Uterus (tissue), 4 donors: ENCODE results near the gene FAM168A. TPM values are rescaled to one million over a fixed set of nuclear protein-coding genes. Genes with fewer than 3 reads are reported as not detected.
A peak's percentile ranks its signal among the peaks of the same experiment; 100 is the strongest.

Source experiments
- DNase-seq, 2 donors: peaks; one replicate each; pipeline ENCODE4 v3.0.0-alpha.2; 2019 to 2020
- H3K27ac ChIP-seq, 2 donors: fragments of 200-600 bp; sonication (generic); 1 replicate in 1 of 2; 2 replicates in 1 of 2; pipeline ENCODE4 v1.5.1; 2016 to 2018
- H3K27me3 ChIP-seq, 2 donors: fragments of 200-600 bp; sonication (generic); one replicate each; pipeline ENCODE4 v1.5.1; 2018 to 2019; ENCODE audit warnings: control low read depth in 1 of 2
- H3K36me3 ChIP-seq, 2 donors: fragments of 200-600 bp; sonication (generic); one replicate each; pipeline ENCODE4 v1.5.1; 2019; ENCODE audit warnings: control low read depth in 1 of 2
- H3K4me1 ChIP-seq, 2 donors: fragments of 200-600 bp; sonication (generic); one replicate each; pipeline ENCODE4 v1.5.1; 2018 to 2019; ENCODE audit warnings: control low read depth in 1 of 2
- H3K4me3 ChIP-seq, 2 donors: fragments of 200-600 bp; sonication (generic); 1 replicate in 1 of 2; 2 replicates in 1 of 2; pipeline ENCODE4 v1.5.1; 2018 to 2019; ENCODE audit warnings: mild to moderate bottlenecking in 1 of 2
- H3K9me3 ChIP-seq, 2 donors: fragments of 200-600 bp; sonication (generic); one replicate each; pipeline ENCODE4 v1.5.1; 2019; ENCODE audit warnings: control low read depth in 1 of 2
- CTCF ChIP-seq, 4 experiments: fragments of 200-600 bp in 2 of 4; fragments of 450-650 bp in 2 of 4; sonication (generic) in 2 of 4; IDR thresholded peaks; one replicate each; pipeline ENCODE4 v1.5.1; 2016 to 2019; ENCODE audit warnings: antibody characterized with exemption in 4 of 4, mild to moderate bottlenecking in 2 of 4, moderate library complexity in 1 of 4
- POLR2A ChIP-seq, 2 donors: fragments of 450-650 bp; IDR thresholded peaks; one replicate each; pipeline ENCODE4 v1.6.1; 2016; ENCODE audit warnings: antibody characterized with exemption in 2 of 2, mild to moderate bottlenecking in 1 of 2, moderate library complexity in 1 of 2
- intact Hi-C: fragments of 100-400 bp; cut with DNase I; formaldehyde crosslinking; loops from one replicate; pipeline ENCODE4 v1.15.1; 2023; ENCODE audit warnings: low total_unique reads
- total RNA-seq, 4 donors: library from RNA; depleted of rRNA in 3 of 4; stranded (reverse); fragments of >200 nt in 3 of 4; gene quantifications; one replicate each; pipeline versions ENCODE4 v1.1.0 to v1.2.4, GENCODE V29; 2014 to 2023
- donor health status: DM: yes; HTN: yes; CAD: no.

Gene FAM168A
- total RNA-seq, 4 donors from 2014 or later: 7.9 to 50.3 (median 25.8) TPM

- no peaks in the 10 kb centered on the region for H3K36me3 ChIP-seq
- H3K27me3 ChIP-seq: peaks cover 0 to 3% of the 10 kb centered on the region in 2 donors
- H3K4me1 ChIP-seq: no peaks in the 10 kb centered on the region
- DNase-seq: no peak
- TF ChIP-seq CTCF (IDR thresholded peaks at IDR 0.05) (no peak), POLR2A (IDR thresholded peaks at IDR 0.05) (no peak)
- intact Hi-C loops: no loop called here
- H3K9me3 ChIP-seq: no peaks in the 10 kb centered on the region
- H3K4me3 ChIP-seq: no peak overlapping the region
- H3K27ac ChIP-seq: no peak overlapping the region
Observed at GRCh38 chr11:73622926-73623593, 25.1 kb upstream of the FAM168A start.

- TF ChIP-seq CTCF (IDR thresholded peaks at IDR 0.05) (no peak), POLR2A (IDR thresholded peaks at IDR 0.05) (no peak)
- Histone ChIP-seq H3K4me3 (no peak overlapping the region), H3K36me3 (no peaks in the 10 kb centered on the region), H3K27me3 (no peaks in the 10 kb centered on the region), H3K27ac (no peak overlapping the region), H3K4me1 (no peaks in the 10 kb centered on the region), H3K9me3 (no peaks in the 10 kb centered on the region)
- intact Hi-C loops: no loop called here
- no peak for DNase-seq
Observed at GRCh38 chr11:73614591-73614990, 16.7 kb upstream of the FAM168A start.

DNA sequence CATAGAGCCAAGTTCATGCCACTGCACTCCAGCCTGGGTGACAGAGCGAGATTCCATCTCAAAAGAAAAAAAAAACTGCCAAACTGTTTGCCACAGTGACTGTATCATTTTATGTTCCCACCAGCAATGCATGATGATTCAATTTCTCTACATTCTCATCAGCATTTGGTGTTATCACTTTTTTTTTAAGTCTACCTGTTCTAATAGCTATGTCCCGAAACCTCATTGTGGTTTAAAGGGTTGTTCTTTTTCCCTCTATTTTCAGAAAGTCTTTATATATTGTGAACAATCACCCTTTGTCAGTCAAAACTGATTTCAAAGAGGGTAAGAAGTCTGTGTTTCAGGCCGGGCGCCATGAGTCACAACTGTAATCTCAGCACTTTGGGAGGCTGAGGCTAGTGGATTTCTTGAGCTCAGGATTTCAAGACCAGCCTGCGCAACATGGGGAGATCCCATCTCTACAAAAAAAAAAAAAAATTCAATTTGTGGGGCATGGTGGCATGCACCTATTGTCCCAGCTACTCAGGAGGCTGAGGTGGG lies 14.8 kb upstream of the FAM168A start:
- Histone ChIP-seq H3K9me3 (no peaks in the 10 kb centered on the region), H3K4me1 (no peaks in the 10 kb centered on the region), H3K27me3 (no peaks in the 10 kb centered on the region), H3K4me3 (no peak overlapping the region), H3K36me3 (no peaks in the 10 kb centered on the region), H3K27ac (no peak overlapping the region)
- no peak for DNase-seq
- intact Hi-C loops: no loop called here
- TF ChIP-seq CTCF (IDR thresholded peaks at IDR 0.05) (no peak), POLR2A (IDR thresholded peaks at IDR 0.05) (no peak)

DNA sequence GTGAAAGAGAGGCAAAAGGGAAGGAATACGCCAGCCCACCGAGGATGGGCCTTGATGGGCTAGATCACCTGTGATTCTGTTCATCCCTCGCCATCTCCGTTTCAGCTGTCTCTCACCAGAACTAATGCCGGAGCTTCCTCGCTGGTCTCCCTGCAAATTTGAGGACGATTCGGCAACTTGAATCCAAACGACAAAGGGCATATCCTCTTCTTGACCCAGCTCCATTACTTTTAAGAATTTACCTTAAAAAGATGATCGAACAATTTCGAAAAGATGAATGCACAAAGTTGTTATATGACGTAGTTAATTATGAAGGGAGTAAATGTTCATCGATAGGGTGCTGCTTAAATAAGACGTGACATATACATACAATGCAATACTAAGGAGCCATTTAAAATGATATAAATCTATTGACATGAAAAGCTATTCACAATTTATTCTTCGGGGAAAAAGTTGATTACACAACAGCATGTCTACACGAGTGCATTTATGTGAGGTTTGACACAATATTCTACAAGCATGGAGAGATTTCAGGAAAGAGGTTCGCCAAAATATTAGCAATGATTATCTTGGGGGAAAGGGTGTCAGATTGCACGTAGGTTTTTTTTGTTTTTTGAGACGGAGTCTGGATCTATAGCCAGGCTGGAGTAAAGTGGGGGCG lies 937 bp upstream of the FAM168A start:
- Histone ChIP-seq H3K4me3 (peak overlapping the region; percentile 97 to 100), H3K36me3 (no peaks in the 10 kb centered on the region), H3K4me1 (peaks cover 6% of the 10 kb centered on the region in 2 donors), H3K9me3 (no peaks in the 10 kb centered on the region), H3K27me3 (no peaks in the 10 kb centered on the region), H3K27ac (peak overlapping the region; percentile 82 to 92)
- intact Hi-C loops: no loop called here
- DNase-seq: no peak
- TF ChIP-seq CTCF (IDR thresholded peaks at IDR 0.05): peak in 1 of 4 experiments; percentile 5
- no peak for TF ChIP-seq POLR2A (IDR thresholded peaks at IDR 0.05)

DNA sequence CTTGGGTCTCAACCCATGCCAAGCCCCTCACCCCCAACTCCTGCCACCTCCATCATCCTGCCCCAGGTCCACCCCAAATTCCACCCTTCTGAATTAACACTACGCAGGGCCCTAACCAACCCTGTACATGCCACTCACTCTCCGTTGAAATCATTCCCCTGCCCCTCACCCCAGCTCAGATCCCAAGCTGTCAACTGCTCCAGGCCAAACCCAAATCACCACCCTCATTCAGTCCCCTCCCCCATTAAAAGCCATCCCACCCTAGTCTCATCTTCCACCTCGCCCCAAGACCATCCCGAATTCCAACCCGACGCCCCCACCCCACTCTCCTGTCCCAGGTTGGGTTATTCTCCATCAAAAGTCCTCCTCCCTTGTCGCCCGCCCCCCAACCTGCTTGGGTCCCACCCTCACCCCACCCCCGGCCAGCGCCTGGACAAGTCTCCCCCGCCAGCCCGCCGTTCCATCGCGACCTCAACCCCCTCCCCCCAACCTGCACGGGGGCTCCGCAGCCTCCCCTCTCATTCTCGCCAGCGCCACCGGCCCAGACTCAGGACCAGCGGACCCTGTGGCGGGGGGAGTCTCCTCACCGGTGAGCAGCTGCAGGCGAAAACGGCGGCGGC lies 466 bp downstream of the FAM168A start:
- intact Hi-C loops: no loop called here
- Histone ChIP-seq H3K27me3 (no peaks in the 10 kb centered on the region), H3K9me3 (no peaks in the 10 kb centered on the region), H3K27ac (peak overlapping the region; percentile 82 to 92), H3K36me3 (no peaks in the 10 kb centered on the region), H3K4me1 (peaks cover 6% of the 10 kb centered on the region in 2 donors), H3K4me3 (peak overlapping the region; percentile 97 to 100)
- no peak for TF ChIP-seq CTCF (IDR thresholded peaks at IDR 0.05)
- TF ChIP-seq POLR2A (IDR thresholded peaks at IDR 0.05): no peak
- DNase-seq: no peak
